Peyer's patch (tissue), 4 donors: ENCODE data around the gene EML4. TPM values are rescaled to one million over a fixed set of nuclear protein-coding genes. Genes with fewer than 3 reads are reported as not detected.

Experiments used
- DNase-seq, 3 donors: peaks; one replicate each; pipeline ENCODE4 v3.0.0-alpha.2; 2017 to 2019
- H3K27ac ChIP-seq, 4 donors: fragments of 200-600 bp; sonication (generic); one replicate each; pipeline ENCODE4 v1.5.1; 2016 to 2019
- H3K27me3 ChIP-seq, 2 donors: fragments of 200-600 bp; sonication (generic); one replicate each; pipeline ENCODE4 v1.5.1; 2019
- H3K36me3 ChIP-seq, 3 donors: fragments of 200-600 bp; sonication (generic); one replicate each; pipeline ENCODE4 v1.5.1; 2016 to 2019
- H3K4me1 ChIP-seq, 4 donors: fragments of 200-600 bp; sonication (generic); one replicate each; pipeline ENCODE4 v1.5.1; 2016 to 2019
- H3K4me3 ChIP-seq, 4 donors: fragments of 200-600 bp; sonication (generic); 1 replicate in 3 of 4; 2 replicates in 1 of 4; pipeline ENCODE4 v1.5.1; 2016 to 2019; ENCODE audit warnings: mild to moderate bottlenecking in 1 of 4
- H3K9me3 ChIP-seq, 4 donors: fragments of 200-600 bp; sonication (generic); one replicate each; pipeline ENCODE4 v1.5.1; 2016 to 2019; ENCODE audit warnings: mild to moderate bottlenecking in 1 of 4
- POLR2A ChIP-seq, 2 donors: fragments of 450-650 bp; IDR thresholded peaks; one replicate each; pipeline ENCODE4 v1.5.1; 2017; ENCODE audit warnings: antibody characterized with exemption in 2 of 2, mild to moderate bottlenecking in 2 of 2, moderate library complexity in 2 of 2
- total RNA-seq, 4 donors: library from RNA; depleted of rRNA; stranded (reverse); fragments of >200 nt; gene quantifications; one replicate each; pipeline ENCODE4 v1.1.0, GENCODE V29; 2016
- TF ChIP-seq, protein P1 (sequence below), 6 experiments: fragments of 450-650 bp in 4 of 6; fragments of 200-600 bp in 2 of 6; sonication (generic) in 1 of 6; IDR thresholded peaks; one replicate each; pipeline ENCODE4 v1.5.1; 2017 to 2019; ENCODE audit warnings: antibody characterized with exemption in 6 of 6, mild to moderate bottlenecking in 3 of 6, moderate library complexity in 1 of 6

Gene EML4
- total RNA-seq, 4 donors from 2014 or later: 73.7 to 115 (median 84.4) TPM

DNA sequence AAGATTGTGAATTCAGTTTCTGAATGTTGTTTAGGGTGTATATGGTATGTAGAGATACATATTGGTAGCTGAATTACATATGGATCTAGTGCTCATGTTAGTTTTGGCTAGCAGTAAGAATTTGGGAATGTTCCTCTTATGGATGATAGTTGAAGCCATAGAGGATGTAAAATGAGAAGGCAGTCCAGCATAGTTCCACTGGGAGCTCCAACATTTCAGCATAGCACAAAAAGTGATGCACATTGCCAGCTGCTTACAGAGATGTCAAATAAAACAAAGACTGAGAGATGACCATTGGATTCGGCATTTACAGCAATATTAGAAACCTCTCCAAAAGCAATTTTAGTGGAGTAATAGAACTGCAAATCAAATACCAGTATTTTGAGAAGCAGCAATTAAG is 77.4 kb downstream of the EML4 start:
- no peak for DNase-seq
- Histone ChIP-seq H3K27me3 (no peaks in the 10 kb centered on the region), H3K4me1 (peaks cover 0 to 38% (median 0%) of the 10 kb centered on the region in 4 donors), H3K36me3 (peaks cover 0 to 5% (median 0%) of the 10 kb centered on the region in 3 donors), H3K4me3 (no peak overlapping the region), H3K9me3 (no peaks in the 10 kb centered on the region), H3K27ac (no peak overlapping the region)
- TF ChIP-seq, protein P1, sequence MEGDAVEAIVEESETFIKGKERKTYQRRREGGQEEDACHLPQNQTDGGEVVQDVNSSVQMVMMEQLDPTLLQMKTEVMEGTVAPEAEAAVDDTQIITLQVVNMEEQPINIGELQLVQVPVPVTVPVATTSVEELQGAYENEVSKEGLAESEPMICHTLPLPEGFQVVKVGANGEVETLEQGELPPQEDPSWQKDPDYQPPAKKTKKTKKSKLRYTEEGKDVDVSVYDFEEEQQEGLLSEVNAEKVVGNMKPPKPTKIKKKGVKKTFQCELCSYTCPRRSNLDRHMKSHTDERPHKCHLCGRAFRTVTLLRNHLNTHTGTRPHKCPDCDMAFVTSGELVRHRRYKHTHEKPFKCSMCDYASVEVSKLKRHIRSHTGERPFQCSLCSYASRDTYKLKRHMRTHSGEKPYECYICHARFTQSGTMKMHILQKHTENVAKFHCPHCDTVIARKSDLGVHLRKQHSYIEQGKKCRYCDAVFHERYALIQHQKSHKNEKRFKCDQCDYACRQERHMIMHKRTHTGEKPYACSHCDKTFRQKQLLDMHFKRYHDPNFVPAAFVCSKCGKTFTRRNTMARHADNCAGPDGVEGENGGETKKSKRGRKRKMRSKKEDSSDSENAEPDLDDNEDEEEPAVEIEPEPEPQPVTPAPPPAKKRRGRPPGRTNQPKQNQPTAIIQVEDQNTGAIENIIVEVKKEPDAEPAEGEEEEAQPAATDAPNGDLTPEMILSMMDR (IDR thresholded peaks at IDR 0.05): no peak
- TF ChIP-seq POLR2A (IDR thresholded peaks at IDR 0.05): no peak

DNA sequence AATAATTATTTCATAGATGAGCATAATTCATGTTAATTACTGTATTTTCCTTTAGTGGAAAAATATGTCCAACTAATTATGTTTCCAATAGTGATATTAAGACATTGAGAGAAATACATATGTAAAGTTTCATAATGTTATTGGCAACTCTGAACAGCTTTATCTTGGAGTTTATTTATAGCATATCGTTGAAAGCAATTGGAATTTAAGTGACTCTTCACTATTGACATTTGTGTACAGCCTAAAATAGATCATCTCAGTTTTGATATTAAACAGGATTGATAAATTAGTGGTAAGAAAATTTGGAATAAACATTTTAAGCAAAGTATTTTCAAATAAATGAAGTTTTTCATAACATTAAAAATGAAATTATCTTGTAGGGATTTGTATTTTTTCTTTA is 79.7 kb downstream of the EML4 start:
- Histone ChIP-seq H3K4me1 (peaks cover 0 to 22% (median 0%) of the 10 kb centered on the region in 4 donors), H3K27ac (no peak overlapping the region), H3K27me3 (no peaks in the 10 kb centered on the region), H3K9me3 (no peaks in the 10 kb centered on the region), H3K36me3 (peaks cover 0 to 5% (median 0%) of the 10 kb centered on the region in 3 donors), H3K4me3 (no peak overlapping the region)
- no peak for DNase-seq
- no peak for TF ChIP-seq POLR2A (IDR thresholded peaks at IDR 0.05)
- TF ChIP-seq, protein P1 (IDR thresholded peaks at IDR 0.05): no peak

DNA sequence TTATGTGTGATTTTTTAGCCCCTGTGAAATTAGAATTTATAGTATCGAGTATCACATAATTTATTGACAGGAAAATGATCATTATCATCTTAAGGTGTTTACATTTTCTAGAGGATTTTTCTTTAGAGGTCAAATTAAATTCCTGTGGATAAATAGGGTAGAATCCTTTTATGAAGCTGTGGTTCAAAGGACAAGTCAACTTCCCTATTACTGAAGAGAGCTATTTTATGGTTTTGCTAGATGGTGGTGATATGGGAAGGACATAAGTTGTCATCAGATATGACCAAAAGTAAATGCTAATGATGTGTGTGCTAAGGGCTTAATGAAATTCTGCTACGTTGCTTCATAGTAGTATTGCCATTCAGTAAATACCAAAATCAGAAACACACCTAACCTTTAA is 80.1 kb downstream of the EML4 start:
- no peak overlapping the region for H3K4me3 ChIP-seq
- no peaks in the 10 kb centered on the region for H3K27me3 ChIP-seq
- peaks cover 0 to 5% (median 0%) of the 10 kb centered on the region in 3 donors for H3K36me3 ChIP-seq
- DNase-seq: no peak
- peak overlapping the region in 2 of 4 donors; percentile 37 to 40 for H3K27ac ChIP-seq
- no peaks in the 10 kb centered on the region for H3K9me3 ChIP-seq
- TF ChIP-seq, protein P1 (IDR thresholded peaks at IDR 0.05): no peak
- TF ChIP-seq POLR2A (IDR thresholded peaks at IDR 0.05): no peak
- H3K4me1 ChIP-seq: peaks cover 0 to 20% (median 0%) of the 10 kb centered on the region in 4 donors

DNA sequence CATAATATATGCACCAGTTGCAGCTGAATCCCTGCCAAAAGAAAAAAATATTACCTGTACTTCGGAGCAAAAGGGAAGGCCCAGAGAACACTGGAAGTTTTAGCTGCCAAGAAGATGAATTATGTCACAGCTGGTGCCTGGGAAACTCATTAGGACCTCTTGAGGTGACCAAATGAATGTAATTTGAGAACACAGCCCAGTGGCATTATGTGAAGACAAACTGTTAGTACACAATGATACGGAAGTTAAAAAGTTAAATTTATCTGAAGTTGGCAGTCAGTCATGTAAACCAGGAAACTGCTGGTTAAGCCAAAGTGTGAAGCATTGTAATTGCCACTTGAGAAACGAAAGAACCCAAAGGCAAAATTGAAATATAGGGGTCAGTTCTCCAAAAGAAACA is 80.7 kb downstream of the EML4 start:
- Histone ChIP-seq H3K9me3 (no peaks in the 10 kb centered on the region), H3K27me3 (no peaks in the 10 kb centered on the region), H3K36me3 (peaks cover 0 to 5% (median 0%) of the 10 kb centered on the region in 3 donors), H3K4me3 (no peak overlapping the region), H3K4me1 (peaks cover 0 to 15% (median 0%) of the 10 kb centered on the region in 4 donors), H3K27ac (peak overlapping the region in 2 of 4 donors; percentile 37 to 40)
- TF ChIP-seq, protein P1 (IDR thresholded peaks at IDR 0.05): no peak
- TF ChIP-seq POLR2A (IDR thresholded peaks at IDR 0.05): no peak
- DNase-seq: no peak

DNA sequence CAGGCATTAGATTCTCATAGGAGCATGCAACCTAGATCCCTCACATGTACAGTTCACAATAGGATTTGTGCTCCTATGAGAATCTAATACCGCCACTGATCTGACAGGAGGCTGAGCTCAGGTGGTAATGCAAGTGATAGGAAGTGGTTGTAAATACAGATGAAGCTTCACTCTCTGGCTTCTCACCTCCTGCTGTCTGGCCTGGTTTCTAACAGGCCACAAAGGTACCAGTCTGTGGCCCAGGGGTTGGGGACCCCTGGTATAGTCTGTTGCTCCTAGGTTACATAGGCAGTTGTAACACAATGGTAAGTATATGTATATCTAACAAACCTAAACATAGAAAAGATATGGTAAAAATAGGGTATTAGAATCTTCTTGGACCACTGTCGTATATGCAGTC is 81.8 kb downstream of the EML4 start:
- Histone ChIP-seq H3K27me3 (no peaks in the 10 kb centered on the region), H3K4me3 (no peak overlapping the region), H3K36me3 (peaks cover 0 to 5% (median 0%) of the 10 kb centered on the region in 3 donors), H3K27ac (peak overlapping the region in 1 of 4 donors; percentile 40), H3K4me1 (peaks cover 0 to 15% (median 0%) of the 10 kb centered on the region in 4 donors), H3K9me3 (no peaks in the 10 kb centered on the region)
- DNase-seq: no peak
- TF ChIP-seq POLR2A (IDR thresholded peaks at IDR 0.05): no peak
- TF ChIP-seq, protein P1 (IDR thresholded peaks at IDR 0.05): no peak

DNA sequence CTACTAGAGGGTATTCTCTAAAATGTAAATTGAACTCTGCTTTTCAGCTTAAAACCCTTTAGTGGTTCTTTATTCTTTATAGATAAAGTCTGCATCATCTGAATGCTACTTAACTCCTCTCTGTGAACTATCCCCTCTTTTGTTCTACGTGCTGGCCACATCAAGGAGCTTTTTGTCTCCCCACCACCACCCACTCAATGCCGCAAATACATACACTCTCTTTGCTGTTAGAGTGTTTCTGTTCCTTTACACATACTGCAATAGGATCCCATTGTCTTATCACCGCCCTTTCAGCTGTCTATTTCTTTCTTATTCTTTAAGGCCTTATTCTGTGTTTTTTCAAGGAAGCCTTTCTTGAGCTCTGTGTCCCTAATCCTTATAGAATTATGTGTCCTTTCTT is 83.3 kb downstream of the EML4 start:
- Histone ChIP-seq H3K27ac (no peak overlapping the region), H3K27me3 (no peaks in the 10 kb centered on the region)

More for the DNA sequence above, 83.3 kb downstream of the EML4 start:
- no peak for DNase-seq
- no peaks in the 10 kb centered on the region for H3K36me3 ChIP-seq
- no peaks in the 10 kb centered on the region for H3K9me3 ChIP-seq
- TF ChIP-seq POLR2A (IDR thresholded peaks at IDR 0.05): no peak
- TF ChIP-seq, protein P1 (IDR thresholded peaks at IDR 0.05): no peak
- H3K4me3 ChIP-seq: no peak overlapping the region
- H3K4me1 ChIP-seq: peaks cover 0 to 15% (median 3%) of the 10 kb centered on the region in 4 donors
